Skeletal muscle satellite cell (primary cell): Measurements from ENCODE around the gene HTR3C. TPM values are rescaled to one million over a fixed set of nuclear protein-coding genes. Genes with fewer than 3 reads are reported as not detected.

ENCODE experiments used
- H3K27me3 ChIP-seq: 2 replicates; pipeline ENCODE4 v1.7.0; 2013; ENCODE audit warnings: low read length; ENCODE audit not compliant: control insufficient read depth, insufficient read depth
- H3K36me3 ChIP-seq: 2 replicates; pipeline ENCODE4 v1.7.0; 2013; ENCODE audit warnings: mild to moderate bottlenecking, control low read depth, low read length; ENCODE audit not compliant: insufficient read depth
- H3K4me1 ChIP-seq: 2 replicates; pipeline ENCODE4 v1.7.0; 2013; ENCODE audit warnings: low read length; ENCODE audit not compliant: control insufficient read depth, insufficient read depth
- H3K4me2 ChIP-seq: 2 replicates; pipeline ENCODE4 v1.7.0; 2013; ENCODE audit warnings: mild to moderate bottlenecking, low read length
- H3K4me3 ChIP-seq: 2 replicates; pipeline ENCODE4 v1.7.0; 2013; ENCODE audit warnings: low read length
- H3K9ac ChIP-seq: 2 replicates; pipeline ENCODE4 v1.7.0; 2013; ENCODE audit warnings: mild to moderate bottlenecking, low read depth, low read length, moderate library complexity
- H3K9me3 ChIP-seq: replicated peaks from 2 replicates; pipeline ENCODE4 v1.7.0; 2013; ENCODE audit warnings: mild to moderate bottlenecking, control low read depth, low read length
- small RNA-seq: library from RNA; depleted of rRNA; stranded (forward); fragments of <200 nt; gene quantifications from one replicate; pipeline ENCODE3, GENCODE V24; 2012

The HTR3C gene

GRCh38 chr3:184099806-184100686 lies 47.2 kb downstream of the HTR3C start:
- no peaks in the 10 kb centered on the region for H3K36me3 ChIP-seq
- H3K9ac ChIP-seq, result no peak overlapping the region

More at GRCh38 chr3:184099806-184100686, 47.2 kb downstream of the HTR3C start:
- H3K27me3 ChIP-seq, result peaks cover 13% of the 10 kb centered on the region
- H3K4me1 ChIP-seq, result no peaks in the 10 kb centered on the region
- H3K4me3 ChIP-seq, result no peak overlapping the region
- H3K4me2 ChIP-seq, result no peak overlapping the region
- no peaks in the 10 kb centered on the region for H3K9me3 ChIP-seq

Small RNA genes within 50 kb of the gene (small RNA-seq; reads per million reads assigned to genes)
- not detected for gene RF00019
